AG04449 (cell line): ENCODE measurements around the gene ECI1.

ENCODE experiments used
- CTCF ChIA-PET: fragments of 350-600 bp; formaldehyde crosslinking; extraction: SDS; loops from one replicate; lab custom pipeline; 2021; ENCODE audit warnings: antibody characterized with exemption; lab: Yijun Ruan, JAX
- POLR2A ChIA-PET: fragments of 400-600, 350-600 bp; formaldehyde crosslinking; extraction: SDS; loops from one replicate; lab custom pipeline; 2020; ENCODE audit warnings: antibody characterized with exemption, inconsistent platforms; lab: Yijun Ruan, JAX
- DNase-seq: peaks from one replicate; pipeline ENCODE4 v3.0.0-alpha.2; 2010; ENCODE audit warnings: low read depth, low spot score
- H3K4me3 ChIP-seq: 2 replicates; pipeline ENCODE4 v1.5.1; 2011; ENCODE audit warnings: low read depth, mild to moderate bottlenecking, control low read depth, low read length
- TF ChIP-seq, protein P1 (sequence below): IDR thresholded peaks from one replicate; pipeline ENCODE4 v1.5.1; 2011; ENCODE audit warnings: mild to moderate bottlenecking, moderate library complexity, low read length, control low read depth, inconsistent platforms; ENCODE audit not compliant: insufficient read depth; ENCODE audit errors: missing control alignments

The ECI1 gene

DNA sequence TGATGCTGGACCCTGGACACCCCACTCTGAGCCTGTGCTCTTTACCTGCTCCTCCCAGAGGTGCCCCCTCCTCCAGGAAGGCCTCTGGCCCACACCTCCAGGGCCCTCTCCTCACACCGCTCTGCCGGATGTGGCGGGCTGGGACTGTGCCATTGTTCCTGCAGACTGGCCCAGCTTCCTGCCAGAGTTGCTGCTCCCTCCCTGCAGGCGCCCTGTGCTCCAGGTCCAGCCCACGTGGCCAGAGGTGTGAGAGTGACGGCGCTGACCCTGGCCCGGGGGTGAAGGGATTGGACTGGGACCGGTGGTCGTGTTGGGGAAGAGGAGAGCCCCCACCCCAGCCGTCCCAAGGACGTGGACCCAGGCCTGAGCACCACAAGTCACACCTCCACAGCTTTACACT lies 22.3 kb downstream of the ECI1 start:
- TF ChIP-seq, protein P1, sequence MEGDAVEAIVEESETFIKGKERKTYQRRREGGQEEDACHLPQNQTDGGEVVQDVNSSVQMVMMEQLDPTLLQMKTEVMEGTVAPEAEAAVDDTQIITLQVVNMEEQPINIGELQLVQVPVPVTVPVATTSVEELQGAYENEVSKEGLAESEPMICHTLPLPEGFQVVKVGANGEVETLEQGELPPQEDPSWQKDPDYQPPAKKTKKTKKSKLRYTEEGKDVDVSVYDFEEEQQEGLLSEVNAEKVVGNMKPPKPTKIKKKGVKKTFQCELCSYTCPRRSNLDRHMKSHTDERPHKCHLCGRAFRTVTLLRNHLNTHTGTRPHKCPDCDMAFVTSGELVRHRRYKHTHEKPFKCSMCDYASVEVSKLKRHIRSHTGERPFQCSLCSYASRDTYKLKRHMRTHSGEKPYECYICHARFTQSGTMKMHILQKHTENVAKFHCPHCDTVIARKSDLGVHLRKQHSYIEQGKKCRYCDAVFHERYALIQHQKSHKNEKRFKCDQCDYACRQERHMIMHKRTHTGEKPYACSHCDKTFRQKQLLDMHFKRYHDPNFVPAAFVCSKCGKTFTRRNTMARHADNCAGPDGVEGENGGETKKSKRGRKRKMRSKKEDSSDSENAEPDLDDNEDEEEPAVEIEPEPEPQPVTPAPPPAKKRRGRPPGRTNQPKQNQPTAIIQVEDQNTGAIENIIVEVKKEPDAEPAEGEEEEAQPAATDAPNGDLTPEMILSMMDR, result no peak
- no peak overlapping the region for H3K4me3 ChIP-seq
- ChIA-PET CTCF (no interaction called here), POLR2A (no interaction called here)
- DNase-seq, result no peak

DNA sequence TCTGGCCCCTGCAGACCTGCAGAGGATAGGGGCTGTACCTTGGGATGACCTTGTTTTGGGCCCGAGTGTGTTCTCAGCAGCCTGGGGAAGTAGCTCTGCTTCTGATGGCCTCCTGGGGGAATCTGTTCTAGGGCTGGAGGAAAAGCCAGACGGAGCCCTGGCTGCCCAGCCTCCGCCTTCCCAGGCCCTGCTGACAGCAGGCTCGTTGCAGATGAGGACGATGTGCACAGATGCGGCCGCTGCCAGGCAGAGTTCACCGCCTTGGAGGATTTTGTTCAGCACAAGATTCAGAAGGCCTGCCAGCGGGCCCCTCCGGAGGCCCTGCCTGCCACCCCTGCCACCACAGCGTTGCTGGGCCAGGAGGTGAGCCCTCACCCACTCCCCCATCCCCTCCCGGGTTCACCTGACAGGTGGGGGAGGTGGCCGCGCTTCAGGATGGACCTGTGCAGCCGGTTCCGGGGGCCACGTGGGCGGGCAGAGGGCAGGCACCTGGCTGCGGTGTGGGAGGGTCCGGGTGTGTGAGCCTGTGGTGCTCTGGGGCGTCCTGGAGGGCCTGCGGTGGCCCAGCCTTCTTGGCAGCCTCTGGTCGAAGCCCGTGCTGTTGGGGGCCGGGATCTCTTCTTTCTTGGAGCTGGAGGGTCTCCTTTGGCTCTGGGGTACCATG lies 23.1 kb downstream of the ECI1 start:
- no peak for DNase-seq
- TF ChIP-seq, protein P1, result no peak
- ChIA-PET POLR2A (no interaction called here), CTCF (no interaction called here)
- H3K4me3 ChIP-seq, result no peak overlapping the region

DNA sequence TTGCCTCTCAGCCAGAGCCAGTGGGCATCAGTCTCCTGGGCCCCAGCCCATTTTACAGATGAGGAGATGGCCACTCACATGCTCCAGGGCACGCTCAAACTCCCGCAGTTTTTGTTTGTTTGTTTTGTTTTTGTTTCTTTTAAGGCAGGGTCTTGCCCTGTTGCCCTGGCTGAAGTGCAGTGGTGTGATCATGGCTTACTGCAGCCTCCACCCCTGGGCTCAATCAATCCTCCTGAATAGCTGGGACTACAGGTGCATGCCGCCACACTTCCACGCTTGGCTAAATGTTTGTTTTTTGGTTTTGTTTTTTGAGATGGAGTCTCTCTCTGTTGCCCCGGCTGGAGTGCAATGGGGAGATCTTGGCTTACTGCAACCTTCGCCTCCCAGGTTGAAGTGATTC lies 24.5 kb downstream of the ECI1 start:
- POLR2A ChIA-PET, result interaction anchor here (1.2 kb wide), 1 partner anchor 12 kb away, joined by 4 read pairs; no protein-coding TSS in a partner anchor
- no peak for DNase-seq
- CTCF ChIA-PET, result interaction anchor here (1.1 kb wide), 1 partner anchor 24 kb away, joined by 4 read pairs; the partner anchor contains the start of gene ECI1
- no peak overlapping the region for H3K4me3 ChIP-seq
- TF ChIP-seq, protein P1, result no peak

DNA sequence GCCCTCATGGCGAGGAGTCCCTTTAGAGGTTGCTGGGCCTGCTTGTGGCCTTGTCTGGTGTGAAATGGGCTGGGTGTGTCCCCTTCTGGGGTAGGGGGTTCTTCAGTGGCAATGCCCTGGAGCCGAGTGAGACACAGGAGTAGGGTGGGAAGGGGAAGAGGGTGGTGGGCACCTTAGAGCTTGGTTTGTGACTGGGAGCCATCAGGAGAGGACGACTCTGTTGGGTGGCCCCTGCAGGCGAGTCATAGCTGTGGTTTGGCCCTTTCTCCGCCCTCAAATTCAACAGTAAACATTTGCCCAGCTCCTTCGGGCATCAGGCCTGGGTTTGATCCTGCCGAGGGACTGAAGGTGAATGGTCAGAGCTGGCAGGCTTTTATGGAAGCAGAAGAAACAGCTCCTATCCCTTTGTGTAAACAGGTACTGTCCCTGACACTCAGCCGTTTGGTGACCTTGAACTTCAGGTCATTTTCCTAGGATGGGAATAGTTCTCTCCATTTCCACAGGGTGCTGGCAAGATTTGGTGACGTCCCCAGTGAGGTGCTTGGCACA lies 25.1 kb downstream of the ECI1 start:
- no peak for DNase-seq
- TF ChIP-seq, protein P1, result no peak
- no peak overlapping the region for H3K4me3 ChIP-seq
- CTCF ChIA-PET, result interaction anchor here (1.1 kb wide), 1 partner anchor 24 kb away, joined by 4 read pairs; the partner anchor contains the start of gene ECI1
- POLR2A ChIA-PET, result interaction anchor here (1.2 kb wide), 1 partner anchor 12 kb away, joined by 4 read pairs; no protein-coding TSS in a partner anchor

DNA sequence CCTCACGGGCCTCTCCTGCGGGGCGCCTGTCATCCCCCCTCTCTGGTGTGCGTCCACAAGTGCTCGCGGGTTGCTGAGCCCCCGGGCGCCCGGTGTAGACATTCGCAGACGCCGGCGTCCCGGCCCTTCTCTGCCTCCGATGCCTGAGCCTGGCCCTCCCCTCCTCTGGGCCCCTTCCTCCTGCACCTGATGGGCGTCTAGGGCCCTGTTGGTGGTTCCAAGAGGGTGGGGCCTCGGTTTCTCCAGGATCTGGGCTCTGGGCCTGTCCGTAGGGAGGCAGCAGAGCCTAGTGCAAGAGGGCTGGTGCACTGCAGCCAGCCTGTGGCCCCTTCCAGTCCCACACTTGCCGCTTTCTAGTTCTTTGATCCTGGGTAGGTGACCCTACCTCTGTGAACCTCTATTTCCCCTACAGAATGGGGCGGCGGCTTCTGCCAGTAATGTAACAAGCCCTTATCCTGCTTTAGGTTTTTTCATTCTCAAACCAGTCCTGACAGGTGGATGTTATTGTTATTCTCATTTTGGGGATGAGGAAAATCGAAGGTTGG lies 27.4 kb downstream of the ECI1 start:
- ChIA-PET CTCF (interaction anchor here (0.9 kb wide), 1 partner anchor 119 kb away, joined by 3 read pairs; no protein-coding TSS in a partner anchor), POLR2A (interaction anchor here (1.8 kb wide), 1 partner anchor 10 kb away, joined by 6 read pairs; the partner anchor contains the start of gene PGP)
- DNase-seq, result no peak
- TF ChIP-seq, protein P1, result peak; percentile 21
- H3K4me3 ChIP-seq, result peak overlapping the region; percentile 89
